Kidney (tissue), 14 donors: ENCODE results near the gene UTS2R. TPM values are rescaled to one million over a fixed set of nuclear protein-coding genes. Genes with fewer than 3 reads are reported as not detected.
"Not testable (repeated sequence)": the region's sequence is repeated elsewhere in the genome, so short reads cannot be mapped to it uniquely, and the experiment has no call there.

Experiments used
- DNase-seq, 5 donors: peaks; one replicate each; pipeline ENCODE4 v3.0.0-alpha.2; 2013 to 2020
- FAIRE-seq: peaks from 2 replicates; lab custom pipeline; 2012; peaks lifted over from hg19 to GRCh38; lab: Jason Lieb, UNC
- H3K27ac ChIP-seq, 2 donors: one replicate each; pipeline ENCODE4 v1.7.0; 2013; ENCODE audit warnings: low read depth in 2 of 2, low read length in 2 of 2, inconsistent platforms in 1 of 2
- H3K27me3 ChIP-seq: one replicate; pipeline ENCODE4 v1.7.1; 2013; ENCODE audit warnings: low read length, inconsistent platforms; ENCODE audit not compliant: control insufficient read depth, insufficient read depth
- H3K36me3 ChIP-seq, 3 donors: one replicate each; pipeline versions ENCODE4 v1.7.0 to v1.7.1; 2013; ENCODE audit warnings: low read length in 3 of 3, control low read depth in 1 of 3, inconsistent platforms in 1 of 3; ENCODE audit not compliant: insufficient read depth in 3 of 3, control insufficient read depth in 2 of 3
- H3K4me1 ChIP-seq, 3 donors: one replicate each; pipeline versions ENCODE4 v1.7.0 to v1.7.1; 2013; ENCODE audit warnings: low read length in 3 of 3, inconsistent platforms in 1 of 3, low read depth in 1 of 3; ENCODE audit not compliant: control insufficient read depth in 2 of 3, insufficient read depth in 2 of 3
- H3K4me3 ChIP-seq, 3 donors: one replicate each; pipeline versions ENCODE4 v1.7.0 to v1.8.1; 2013; ENCODE audit warnings: low read length in 3 of 3, control low read depth in 1 of 3, inconsistent platforms in 1 of 3
- H3K9ac ChIP-seq, 3 donors: one replicate each; pipeline versions ENCODE4 v1.7.0 to v1.7.1; 2013; ENCODE audit warnings: low read length in 3 of 3, control low read depth in 1 of 3, inconsistent platforms in 1 of 3
- H3K9me3 ChIP-seq, 3 donors: one replicate each; pipeline versions ENCODE4 v1.7.0 to v1.7.1; 2013; ENCODE audit warnings: low read length in 3 of 3, control low read depth in 1 of 3, inconsistent platforms in 1 of 3; ENCODE audit not compliant: control insufficient read depth in 2 of 3, insufficient read depth in 1 of 3
- intact Hi-C: fragments of 100-400 bp; cut with DNase I; formaldehyde crosslinking; loops from one replicate; pipeline ENCODE4 v1.11.1; 2022
- polyA plus RNA-seq: library from polyadenylated mRNA; stranded (reverse); fragments of 350-450 nt; fragmentation: Illumina TruSeq; extraction: RNeasy Lipid Tissue Mini Kit (QIAGEN cat#74804); gene quantifications from one replicate; pipeline ENCODE4 v1.2.3, GENCODE V29; 2014; ENCODE audit warnings: low read depth, low replicate concordance; ENCODE audit not compliant: insufficient read depth
- total RNA-seq: library from RNA; stranded (reverse); fragmentation: NEBNext Ultra II Directional; extraction: Animal tissue kit (Norgen Biotek cat#: 25700); gene quantifications from one replicate; pipeline ENCODE4 v1.2.1, GENCODE V29; 2021
- TF ChIP-seq, protein P1 (sequence below): IDR thresholded peaks from 3 replicates; pipeline ENCODE4 v1.5.1; 2012; ENCODE audit warnings: mild to moderate bottlenecking, moderate library complexity, borderline replicate concordance; ENCODE audit not compliant: insufficient read depth; ENCODE audit errors: extremely low read depth
- donor health status: control.
- donor health status: control.
- donor health status: control.
- donor health status: control.
- donor health status: control.
- donor health status: DM: yes; HTN: yes; CAD: no.
- donor health status: Normal renal cell carcinoma (clear cell type).

UTS2R gene
- total and polyA plus RNA-seq, 2 donors from 2014 or later: not detected

DNA sequence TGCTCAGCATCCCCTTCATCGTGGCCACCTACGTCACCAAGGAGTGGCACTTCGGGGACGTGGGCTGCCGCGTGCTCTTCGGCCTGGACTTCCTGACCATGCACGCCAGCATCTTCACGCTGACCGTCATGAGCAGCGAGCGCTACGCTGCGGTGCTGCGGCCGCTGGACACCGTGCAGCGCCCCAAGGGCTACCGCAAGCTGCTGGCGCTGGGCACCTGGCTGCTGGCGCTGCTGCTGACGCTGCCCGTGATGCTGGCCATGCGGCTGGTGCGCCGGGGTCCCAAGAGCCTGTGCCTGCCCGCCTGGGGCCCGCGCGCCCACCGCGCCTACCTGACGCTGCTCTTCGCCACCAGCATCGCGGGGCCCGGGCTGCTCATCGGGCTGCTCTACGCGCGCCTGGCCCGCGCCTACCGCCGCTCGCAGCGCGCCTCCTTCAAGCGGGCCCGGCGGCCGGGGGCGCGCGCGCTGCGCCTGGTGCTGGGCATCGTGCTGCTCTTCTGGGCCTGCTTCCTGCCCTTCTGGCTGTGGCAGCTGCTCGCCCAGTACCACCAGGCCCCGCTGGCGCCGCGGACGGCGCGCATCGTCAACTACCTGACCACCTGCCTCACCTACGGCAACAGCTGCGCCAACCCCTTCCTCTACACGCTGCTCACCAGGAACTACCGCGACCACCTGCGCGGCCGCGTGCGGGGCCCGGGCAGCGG, 3.2 kb downstream of the UTS2R start:
- peak in 1 of 5 donors; percentile 50 for DNase-seq
- intact Hi-C loops: no loop called here
- Histone ChIP-seq H3K36me3 (no peaks in the 10 kb centered on the region), H3K4me1 (peaks cover 0 to 6% (median 0%) of the 10 kb centered on the region in 3 donors), H3K27ac (no peak overlapping the region), H3K9ac (no peak overlapping the region), H3K9me3 (no peaks in the 10 kb centered on the region), H3K27me3 (no peaks in the 10 kb centered on the region), H3K4me3 (no peak overlapping the region)
- FAIRE-seq: no peak
- TF ChIP-seq, protein P1, sequence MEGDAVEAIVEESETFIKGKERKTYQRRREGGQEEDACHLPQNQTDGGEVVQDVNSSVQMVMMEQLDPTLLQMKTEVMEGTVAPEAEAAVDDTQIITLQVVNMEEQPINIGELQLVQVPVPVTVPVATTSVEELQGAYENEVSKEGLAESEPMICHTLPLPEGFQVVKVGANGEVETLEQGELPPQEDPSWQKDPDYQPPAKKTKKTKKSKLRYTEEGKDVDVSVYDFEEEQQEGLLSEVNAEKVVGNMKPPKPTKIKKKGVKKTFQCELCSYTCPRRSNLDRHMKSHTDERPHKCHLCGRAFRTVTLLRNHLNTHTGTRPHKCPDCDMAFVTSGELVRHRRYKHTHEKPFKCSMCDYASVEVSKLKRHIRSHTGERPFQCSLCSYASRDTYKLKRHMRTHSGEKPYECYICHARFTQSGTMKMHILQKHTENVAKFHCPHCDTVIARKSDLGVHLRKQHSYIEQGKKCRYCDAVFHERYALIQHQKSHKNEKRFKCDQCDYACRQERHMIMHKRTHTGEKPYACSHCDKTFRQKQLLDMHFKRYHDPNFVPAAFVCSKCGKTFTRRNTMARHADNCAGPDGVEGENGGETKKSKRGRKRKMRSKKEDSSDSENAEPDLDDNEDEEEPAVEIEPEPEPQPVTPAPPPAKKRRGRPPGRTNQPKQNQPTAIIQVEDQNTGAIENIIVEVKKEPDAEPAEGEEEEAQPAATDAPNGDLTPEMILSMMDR: no peak

DNA sequence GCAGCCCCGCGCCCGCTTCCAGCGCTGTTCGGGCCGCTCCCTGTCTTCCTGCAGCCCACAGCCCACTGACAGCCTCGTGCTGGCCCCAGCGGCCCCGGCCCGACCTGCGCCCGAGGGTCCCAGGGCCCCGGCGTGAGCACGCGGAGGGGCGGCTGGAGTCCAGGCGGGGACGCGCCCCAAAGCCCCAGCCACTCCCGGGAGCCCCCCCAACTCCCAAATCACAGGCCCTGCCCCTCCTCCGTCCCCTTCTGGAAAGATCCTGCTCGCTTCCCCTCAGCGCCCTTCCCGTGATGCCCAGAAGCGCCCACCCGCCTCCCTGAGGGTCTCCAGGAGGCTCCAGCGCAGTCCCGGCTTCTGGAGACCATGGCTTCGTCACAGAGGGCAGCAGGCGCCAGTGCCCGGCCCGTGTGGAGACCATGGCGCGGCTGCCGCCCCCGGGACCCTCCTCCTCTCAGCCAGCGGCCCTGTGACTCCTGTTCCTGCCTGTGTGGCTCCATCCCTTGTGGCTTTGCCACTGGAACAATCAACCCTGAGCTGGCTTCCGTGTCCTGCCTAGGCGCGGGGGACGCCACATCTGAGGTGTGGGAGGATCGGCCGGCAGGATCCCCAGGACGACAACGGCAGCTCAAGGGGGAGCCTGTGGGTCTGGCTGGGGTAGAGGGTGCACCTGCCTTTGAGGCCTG, 3.9 kb downstream of the UTS2R start:
- Histone ChIP-seq H3K27me3 (peaks cover 2% of the 10 kb centered on the region), H3K4me1 (peaks cover 0 to 5% (median 0%) of the 10 kb centered on the region in 3 donors), H3K4me3 (no peak overlapping the region), H3K9ac (no peak overlapping the region), H3K27ac (no peak overlapping the region), H3K36me3 (no peaks in the 10 kb centered on the region), H3K9me3 (no peaks in the 10 kb centered on the region)
- FAIRE-seq (no peak), DNase-seq (peak in 1 of 5 donors; percentile 61)
- TF ChIP-seq, protein P1: no peak
- intact Hi-C loops: no loop called here

DNA sequence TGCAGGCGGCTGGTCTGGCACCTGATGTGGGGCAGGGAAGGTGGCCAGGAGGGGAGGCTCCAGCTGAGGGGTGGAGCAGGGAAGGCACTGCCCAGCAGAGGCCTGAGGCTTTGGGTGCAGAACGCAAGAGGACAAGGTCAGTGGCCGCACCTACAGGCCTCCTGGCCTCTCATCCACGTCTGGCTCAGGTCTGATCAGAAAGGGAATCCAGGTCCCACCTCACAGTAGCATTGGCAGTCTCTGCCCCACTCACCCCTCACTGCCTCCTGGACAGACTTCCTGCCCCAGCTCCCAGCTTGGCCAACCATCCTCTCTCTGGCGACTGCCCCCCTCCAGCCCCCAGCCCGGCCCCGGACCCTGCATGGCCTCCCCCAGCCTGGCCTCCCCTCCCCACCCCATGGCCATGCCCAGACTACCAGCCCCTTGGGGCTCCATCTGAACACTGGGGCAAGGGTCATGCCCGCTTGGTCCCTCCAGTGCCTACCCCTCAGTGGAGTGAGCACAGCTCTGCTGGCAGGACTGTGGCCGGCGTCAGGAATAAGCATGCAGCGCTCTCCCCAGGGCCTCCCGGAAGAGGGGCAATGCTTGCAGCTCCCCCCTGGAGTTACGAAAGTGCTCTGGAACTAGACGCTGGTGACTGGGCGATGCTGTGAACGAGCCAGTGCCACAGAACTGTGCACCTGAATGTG, 4.6 kb downstream of the UTS2R start:
- TF ChIP-seq, protein P1: no peak

DNA sequence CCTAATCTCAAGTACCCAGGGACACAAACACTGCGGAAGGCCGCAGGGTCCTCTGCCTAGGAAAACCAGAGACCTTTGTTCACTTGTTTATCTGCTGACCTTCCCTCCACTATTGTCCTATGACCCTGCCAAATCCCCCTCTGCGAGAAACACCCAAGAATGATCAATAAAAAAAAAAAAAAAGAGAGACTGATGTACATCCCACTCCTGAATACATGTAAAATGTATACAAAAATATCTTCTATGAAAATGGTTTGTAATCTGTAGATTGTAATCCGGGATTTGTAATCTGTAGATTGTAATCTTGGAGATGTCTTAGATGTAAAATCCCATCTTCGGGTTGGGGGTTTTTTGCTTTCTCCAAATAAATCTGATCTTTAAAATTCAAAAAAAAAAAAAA, 5.7 kb downstream of the UTS2R start:
- FAIRE-seq, DNase-seq, H3K9me3 ChIP-seq, H3K27me3 ChIP-seq, H3K4me1 ChIP-seq, H3K27ac ChIP-seq, H3K4me3 ChIP-seq, H3K9ac ChIP-seq, intact Hi-C loops, H3K36me3 ChIP-seq: not testable (repeated sequence)

More for the DNA sequence above, 4.6 kb downstream of the UTS2R start:
- Histone ChIP-seq H3K27me3 (peaks cover 2% of the 10 kb centered on the region), H3K36me3 (no peaks in the 10 kb centered on the region), H3K4me1 (no peaks in the 10 kb centered on the region), H3K4me3 (no peak overlapping the region), H3K9ac (no peak overlapping the region), H3K9me3 (no peaks in the 10 kb centered on the region), H3K27ac (no peak overlapping the region)
- intact Hi-C loops: no loop called here
- FAIRE-seq (no peak), DNase-seq (peak in 1 of 5 donors; percentile 58)
